K562 (cell line): ENCODE data around the gene RASD1. TPM values are rescaled to one million over a fixed set of nuclear protein-coding genes. Genes with fewer than 3 reads are reported as not detected.

Source experiments
- ATAC-seq: fragments of 200-7000 bp; cut with Tn5 transposase; 3 replicates; pipeline ENCODE4 v1.9.1; 2020; ENCODE audit warnings: moderate library complexity
- BruUV-seq: library from RNA; stranded (reverse); fragments of 400-500 nt; replicated peaks from 2 replicates; lab custom pipeline; 2021; lab: Mats Ljungman, UMichigan
- CTCF ChIA-PET: fragments of 300-600 bp; formaldehyde crosslinking; extraction: SDS; loops from one replicate; lab custom pipeline; 2021; ENCODE audit warnings: low intra/inter-chr PET ratio; lab: Yijun Ruan, JAX
- POLR2A ChIA-PET: fragments of 300-600, 350-650 bp; sonication (Branson Sonifier 250); formaldehyde crosslinking; extraction: SDS; loops from one replicate; lab custom pipeline; 2021; ENCODE audit warnings: antibody characterized with exemption, inconsistent platforms; lab: Yijun Ruan, JAX
- DNase-seq, 4 experiments: peaks; one replicate each; pipeline versions ENCODE4 v3.0.0 to v3.0.0-alpha.2; 2011 to 2018; ENCODE audit warnings: low spot score in 3 of 4, mixed read lengths in 3 of 4; ENCODE audit errors: extremely low read depth in 1 of 4
- FAIRE-seq: peaks from 2 replicates; lab custom pipeline; 2011; peaks lifted over from hg19 to GRCh38; lab: Jason Lieb, UNC
- H2AFZ ChIP-seq: 2 replicates; pipeline ENCODE4 v1.6.0; 2011; ENCODE audit warnings: low read depth, low read length, control low read depth, inconsistent platforms
- H3K27ac ChIP-seq: fragments of 200-600 bp; 3 replicates; pipeline ENCODE4 v1.8.0; 2011; ENCODE audit warnings: low read depth, mild to moderate bottlenecking, control low read depth, inconsistent platforms, low read length, moderate library complexity, mixed read lengths; ENCODE audit errors: extremely low read depth
- H3K27me3 ChIP-seq, 2 experiments: fragments of 300-600 bp in 1 of 2; 2 replicates in 1 of 2; 3 replicates in 1 of 2; pipeline versions ENCODE4 v1.6.0 to v1.8.0; 2011; ENCODE audit warnings: inconsistent platforms in 2 of 2, low read length in 2 of 2, mild to moderate bottlenecking in 1 of 2, mixed read lengths in 1 of 2, moderate library complexity in 1 of 2; ENCODE audit not compliant: control insufficient read depth in 2 of 2, insufficient read depth in 2 of 2
- H3K36me3 ChIP-seq: fragments of 300-600 bp; 3 replicates; pipeline ENCODE4 v1.8.0; 2011; ENCODE audit warnings: mild to moderate bottlenecking, low read length, inconsistent platforms; ENCODE audit not compliant: control insufficient read depth, insufficient read depth
- H3K4me1 ChIP-seq, 2 experiments: fragments of 200-600 bp in 1 of 2; replicated peaks in 1 of 2; 2 replicates in 1 of 2; 3 replicates in 1 of 2; pipeline versions ENCODE4 v1.5.1 to v1.8.0; 2011; ENCODE audit warnings: inconsistent platforms in 2 of 2, low read length in 2 of 2, mild to moderate bottlenecking in 1 of 2, mixed read lengths in 1 of 2, moderate library complexity in 1 of 2; ENCODE audit not compliant: control insufficient read depth in 2 of 2, insufficient read depth in 2 of 2
- H3K4me2 ChIP-seq: 2 replicates; pipeline ENCODE4 v1.6.1; 2011; ENCODE audit warnings: low read length, control low read depth, inconsistent platforms, mixed read lengths; ENCODE audit not compliant: insufficient read depth
- H3K4me3 ChIP-seq: fragments of 200-600 bp; sonication (generic), shearing (Covaris generic); 2 replicates; pipeline ENCODE4 v1.5.1; 2016; ENCODE audit warnings: control low read depth, inconsistent platforms
- H3K79me2 ChIP-seq: fragments of 200-600 bp; 3 replicates; pipeline ENCODE4 v1.8.0; 2011; ENCODE audit warnings: low read length, inconsistent platforms; ENCODE audit not compliant: control insufficient read depth, insufficient read depth
- H3K9ac ChIP-seq, 2 experiments: 2 replicates each; pipeline versions ENCODE4 v1.6.0 to v1.6.1; 2011; ENCODE audit warnings: low read depth in 2 of 2, low read length in 2 of 2, control low read depth in 1 of 2, inconsistent platforms in 1 of 2, mild to moderate bottlenecking in 1 of 2, mixed read lengths in 1 of 2; ENCODE audit not compliant: insufficient read depth in 1 of 2
- H3K9me1 ChIP-seq: one replicate; pipeline ENCODE4 v1.6.0; 2011; ENCODE audit warnings: inconsistent platforms, mild to moderate bottlenecking, low read length, moderate library complexity; ENCODE audit not compliant: control insufficient read depth, insufficient read depth
- H3K9me3 ChIP-seq: replicated peaks from 2 replicates; pipeline ENCODE4 v1.5.1; 2011; ENCODE audit warnings: low read depth, low read length, inconsistent platforms; ENCODE audit not compliant: control insufficient read depth, insufficient read depth
- H4K20me1 ChIP-seq: replicated peaks from 2 replicates; pipeline ENCODE4 v1.6.1; 2011; ENCODE audit warnings: low read length, inconsistent platforms, mixed read lengths; ENCODE audit not compliant: control insufficient read depth, insufficient read depth
- CEBPZ ChIP-seq: fragments of 150-350 bp; IDR thresholded peaks from 2 replicates; pipeline ENCODE4 v1.6.1; 2014; ENCODE audit warnings: low read depth, mild to moderate bottlenecking, low read length, borderline replicate concordance
- CREB5 ChIP-seq: fragments of 250-450 bp; sonication (Bioruptor Pico); IDR thresholded peaks from 2 replicates; pipeline ENCODE4 v1.5.0; 2020; ENCODE audit warnings: mild to moderate bottlenecking
- HMGXB4 ChIP-seq: sonication (generic); formaldehyde crosslinking; IDR thresholded peaks from 2 replicates; pipeline ENCODE4 v1.8.1; 2023; ENCODE audit warnings: mild to moderate bottlenecking, missing genetic modification reagents
- NCOR1 ChIP-seq: fragments of 450-650 bp; IDR thresholded peaks from 2 replicates; pipeline ENCODE4 v1.6.1; 2016; ENCODE audit warnings: mild to moderate bottlenecking, moderate library complexity
- PTTG1 ChIP-seq: fragments of 450-650 bp; IDR thresholded peaks from 2 replicates; pipeline ENCODE4 v1.6.1; 2016; ENCODE audit warnings: low read depth, mild to moderate bottlenecking, missing genetic modification characterization, missing compliant biosample characterization
- TAF7 ChIP-seq: fragments of 450-650 bp; IDR thresholded peaks from 2 replicates; pipeline ENCODE4 v1.6.1; 2016; ENCODE audit warnings: missing genetic modification characterization, missing compliant biosample characterization
- ZNF639 ChIP-seq, 2 experiments: fragments of 200-800 bp in 1 of 2; sonication (Bioruptor generic) in 1 of 2; sonication (generic) in 1 of 2; formaldehyde crosslinking in 1 of 2; IDR thresholded peaks in 1 of 2; conservative IDR thresholded peaks in 1 of 2; 2 replicates each; pipeline versions ENCODE4 v1.5.0 to v1.6.1; 2016 to 2020; ENCODE audit warnings: missing compliant biosample characterization in 1 of 2, missing genetic modification characterization in 1 of 2, missing genetic modification reagents in 1 of 2
- WGBS: fragments of 100-300 bp; shearing (Covaris generic); methylation state at CpG from one replicate; pipeline ENCODE4 v1.1.6; 2016; ENCODE audit warnings: low coverage, mixed read lengths; ENCODE audit not compliant: insufficient coverage; ENCODE audit errors: missing lambda C conversion rate; 5-methylcytosine and 5-hydroxymethylcytosine counted together
- in situ Hi-C: fragments of 300-500 bp; cut with MboI; formaldehyde crosslinking; loops from 4 replicates; pipeline ENCODE4 v1.15.0; 2018; ENCODE audit warnings: inconsistent platforms, mixed read lengths
- intact Hi-C: fragments of 100-400 bp; cut with micrococcal nuclease; formaldehyde crosslinking; loops from 2 replicates; pipeline ENCODE4 v1.14.2; 2022
- polyA plus RNA-seq, 8 experiments: library from polyadenylated mRNA; depleted of rRNA in 4 of 8; stranded (reverse) in 5 of 8; unstranded in 3 of 8; fragments of >200 nt; fragmentation: Nextera tagmentation in 2 of 8; fragmentation: Illumina TruSeq in 1 of 8; extraction: Ambion mirVana in 2 of 8; extraction: Trizol in 1 of 8; gene quantifications; 2 replicates each; pipeline versions ENCODE4 v1.2.1 to v1.2.3, GENCODE V29; 2011 to 2014; ENCODE audit warnings: inconsistent platforms in 1 of 8, missing spikeins in 1 of 8
- total RNA-seq, 7 experiments: library from RNA; depleted of rRNA in 6 of 7; stranded (reverse); fragments of >200 nt in 6 of 7; fragmentation: Illumina TruSeq in 2 of 7; extraction: Trizol in 2 of 7; gene quantifications; 2 replicates each; pipeline versions ENCODE4 v1.2.1 to v1.2.3, GENCODE V29; 2011 to 2021; ENCODE audit warnings: low replicate concordance in 1 of 7

The RASD1 gene
- total and polyA plus RNA-seq, 9 of the 15 experiments (the other 6 are each of a cell fraction or from before 2014, with no cell fraction given) = 0.11 TPM; not detected in 8

- no peak overlapping the region for H3K4me2 ChIP-seq
- no peaks in the 10 kb centered on the region; a peak in 2 of 5 replicates for H3K4me1 ChIP-seq
- BruUV-seq = no TSS peak
- H3K9ac ChIP-seq = no peak overlapping the region
- peaks cover 2% of the 10 kb centered on the region for H3K9me1 ChIP-seq
- H4K20me1 ChIP-seq = no peaks in the 10 kb centered on the region; the same call in 1 of the 2 replicates
- POLR2A ChIA-PET = no interaction called here
- ATAC-seq = no peak
- no peak overlapping the region for H3K4me3 ChIP-seq
- H3K27ac ChIP-seq = no peak overlapping the region
- DNase-seq = no peak
- CTCF ChIA-PET = no interaction called here
- in situ Hi-C loops (no loop called here), intact Hi-C loops (no loop called here)
- no peaks in the 10 kb centered on the region for H3K27me3 ChIP-seq
- WGBS = 100% methylated on average over 4 of the region's 6 CpGs
- H3K36me3 ChIP-seq = peaks cover 61% of the 10 kb centered on the region; the same call in 2 of the 3 replicates
- H3K79me2 ChIP-seq = peaks cover 57% of the 10 kb centered on the region
- H2AFZ ChIP-seq = no peak overlapping the region
- H3K9me3 ChIP-seq = no peaks in the 10 kb centered on the region
- no peak for FAIRE-seq
- TF ChIP-seq CEBPZ = no peak
- TF ChIP-seq TAF7 (tag) = no peak
- no peak for TF ChIP-seq ZNF639 (CRISPR knock-in tag; conservative IDR thresholded peaks at IDR 0.05 in 1 of 2, IDR thresholded peaks at IDR 0.05 in 1 of 2)
- TF ChIP-seq PTTG1 (tag) = no peak
- TF ChIP-seq NCOR1 = no peak
- no peak for TF ChIP-seq CREB5 (CRISPR knock-in tag)
- TF ChIP-seq HMGXB4 (CRISPR knock-in tag) = no peak
These were observed 10.8 kb downstream of the RASD1 start for GRCh38 chr17:17485420-17485819.
